Bronchial epithelial cell (primary cell): ENCODE results near the gene GPR37L1. TPM values are rescaled to one million over a fixed set of nuclear protein-coding genes. Genes with fewer than 3 reads are reported as not detected.
"Not testable (repeated sequence)": the region's sequence is repeated elsewhere in the genome, so short reads cannot be mapped to it uniquely, and the experiment has no call there.

ENCODE experiments used
- DNase-seq: peaks from one replicate; pipeline ENCODE4 v3.0.0-alpha.2; 2010; ENCODE audit warnings: low read depth
- FAIRE-seq: peaks from 2 replicates; lab custom pipeline; 2011; peaks lifted over from hg19 to GRCh38; lab: Jason Lieb, UNC
- H3K27me3 ChIP-seq: 2 replicates; pipeline ENCODE4 v1.5.1; 2011; ENCODE audit warnings: low read length; ENCODE audit not compliant: control insufficient read depth, insufficient read depth
- H3K36me3 ChIP-seq: 2 replicates; pipeline ENCODE4 v1.5.1; 2011; ENCODE audit warnings: low read length; ENCODE audit not compliant: control insufficient read depth, insufficient read depth
- H3K4me3 ChIP-seq: 2 replicates; pipeline ENCODE4 v1.5.1; 2011; ENCODE audit warnings: mild to moderate bottlenecking, low read depth, low read length, control low read depth
- total RNA-seq: library from RNA; depleted of rRNA; stranded (reverse); fragments of >200 nt; gene quantifications from 2 replicates; pipeline ENCODE4 v1.2.1, GENCODE V29; 2014
- TF ChIP-seq, protein P1 (sequence below): IDR thresholded peaks from 2 replicates; pipeline ENCODE4 v1.5.1; 2011; ENCODE audit warnings: mild to moderate bottlenecking, moderate library complexity, low read length, control low read depth, inconsistent platforms; ENCODE audit not compliant: insufficient read depth, severe bottlenecking

GPR37L1 gene
- total RNA-seq, 1 donor from 2014 or later, result not detected

DNA sequence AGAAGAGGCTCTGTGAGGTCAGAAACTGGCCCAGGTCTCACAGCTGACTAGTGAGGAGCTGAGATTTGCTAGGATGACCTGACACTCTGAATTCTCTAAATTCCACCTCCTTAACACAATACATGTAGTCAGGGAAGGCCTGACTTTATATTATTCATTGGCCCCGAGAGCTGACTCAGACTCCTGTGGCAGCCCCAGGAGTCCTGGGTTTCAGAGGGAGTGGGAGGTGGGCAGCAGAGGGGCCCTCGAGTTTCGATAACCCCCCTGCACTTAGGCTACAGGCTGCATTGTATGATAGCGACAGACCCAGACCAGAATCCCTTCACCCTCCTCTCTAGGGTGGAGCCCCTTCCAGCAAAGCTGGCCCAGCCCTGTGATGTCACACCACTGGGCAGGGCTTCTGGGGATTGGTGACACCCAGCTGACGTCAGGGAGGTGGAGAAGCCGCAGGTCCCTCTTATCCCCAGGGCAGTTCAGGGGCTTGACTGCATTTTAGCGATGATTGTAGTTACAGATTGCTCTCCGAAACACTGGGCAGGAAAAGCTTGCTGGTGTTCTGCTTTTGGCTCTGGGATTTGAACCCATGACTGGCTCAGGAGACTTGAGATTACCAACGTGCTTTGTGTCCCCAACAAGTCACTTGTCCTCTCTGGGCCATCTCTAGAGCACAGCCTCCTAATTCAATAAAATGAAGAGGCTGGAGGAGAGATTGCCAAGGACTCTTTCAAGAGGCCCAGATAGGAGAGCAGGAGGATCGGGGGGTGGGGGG lies 17.0 kb upstream of the GPR37L1 start:
- Histone ChIP-seq H3K27me3 (peaks cover 2% of the 10 kb centered on the region), H3K36me3 (no peaks in the 10 kb centered on the region), H3K4me3 (no peak overlapping the region)
- FAIRE-seq (no peak), DNase-seq (peak; percentile 69)
- TF ChIP-seq, protein P1, sequence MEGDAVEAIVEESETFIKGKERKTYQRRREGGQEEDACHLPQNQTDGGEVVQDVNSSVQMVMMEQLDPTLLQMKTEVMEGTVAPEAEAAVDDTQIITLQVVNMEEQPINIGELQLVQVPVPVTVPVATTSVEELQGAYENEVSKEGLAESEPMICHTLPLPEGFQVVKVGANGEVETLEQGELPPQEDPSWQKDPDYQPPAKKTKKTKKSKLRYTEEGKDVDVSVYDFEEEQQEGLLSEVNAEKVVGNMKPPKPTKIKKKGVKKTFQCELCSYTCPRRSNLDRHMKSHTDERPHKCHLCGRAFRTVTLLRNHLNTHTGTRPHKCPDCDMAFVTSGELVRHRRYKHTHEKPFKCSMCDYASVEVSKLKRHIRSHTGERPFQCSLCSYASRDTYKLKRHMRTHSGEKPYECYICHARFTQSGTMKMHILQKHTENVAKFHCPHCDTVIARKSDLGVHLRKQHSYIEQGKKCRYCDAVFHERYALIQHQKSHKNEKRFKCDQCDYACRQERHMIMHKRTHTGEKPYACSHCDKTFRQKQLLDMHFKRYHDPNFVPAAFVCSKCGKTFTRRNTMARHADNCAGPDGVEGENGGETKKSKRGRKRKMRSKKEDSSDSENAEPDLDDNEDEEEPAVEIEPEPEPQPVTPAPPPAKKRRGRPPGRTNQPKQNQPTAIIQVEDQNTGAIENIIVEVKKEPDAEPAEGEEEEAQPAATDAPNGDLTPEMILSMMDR, result no peak

GRCh38 chr1:202106340-202107254 lies 16.1 kb upstream of the GPR37L1 start:
- DNase-seq, result no peak

GRCh38 chr1:202107321-202107761 lies 15.4 kb upstream of the GPR37L1 start:
- TF ChIP-seq, protein P1, result no peak
- Histone ChIP-seq H3K27me3 (peaks cover 2% of the 10 kb centered on the region), H3K4me3 (no peak overlapping the region), H3K36me3 (no peaks in the 10 kb centered on the region)
- FAIRE-seq (no peak), DNase-seq (no peak)

More at GRCh38 chr1:202106340-202107254, 16.1 kb upstream of the GPR37L1 start:
- no peak for FAIRE-seq
- H3K4me3 ChIP-seq, result no peak overlapping the region
- TF ChIP-seq, protein P1, result no peak
- no peaks in the 10 kb centered on the region for H3K36me3 ChIP-seq
- peaks cover 2% of the 10 kb centered on the region for H3K27me3 ChIP-seq

DNA sequence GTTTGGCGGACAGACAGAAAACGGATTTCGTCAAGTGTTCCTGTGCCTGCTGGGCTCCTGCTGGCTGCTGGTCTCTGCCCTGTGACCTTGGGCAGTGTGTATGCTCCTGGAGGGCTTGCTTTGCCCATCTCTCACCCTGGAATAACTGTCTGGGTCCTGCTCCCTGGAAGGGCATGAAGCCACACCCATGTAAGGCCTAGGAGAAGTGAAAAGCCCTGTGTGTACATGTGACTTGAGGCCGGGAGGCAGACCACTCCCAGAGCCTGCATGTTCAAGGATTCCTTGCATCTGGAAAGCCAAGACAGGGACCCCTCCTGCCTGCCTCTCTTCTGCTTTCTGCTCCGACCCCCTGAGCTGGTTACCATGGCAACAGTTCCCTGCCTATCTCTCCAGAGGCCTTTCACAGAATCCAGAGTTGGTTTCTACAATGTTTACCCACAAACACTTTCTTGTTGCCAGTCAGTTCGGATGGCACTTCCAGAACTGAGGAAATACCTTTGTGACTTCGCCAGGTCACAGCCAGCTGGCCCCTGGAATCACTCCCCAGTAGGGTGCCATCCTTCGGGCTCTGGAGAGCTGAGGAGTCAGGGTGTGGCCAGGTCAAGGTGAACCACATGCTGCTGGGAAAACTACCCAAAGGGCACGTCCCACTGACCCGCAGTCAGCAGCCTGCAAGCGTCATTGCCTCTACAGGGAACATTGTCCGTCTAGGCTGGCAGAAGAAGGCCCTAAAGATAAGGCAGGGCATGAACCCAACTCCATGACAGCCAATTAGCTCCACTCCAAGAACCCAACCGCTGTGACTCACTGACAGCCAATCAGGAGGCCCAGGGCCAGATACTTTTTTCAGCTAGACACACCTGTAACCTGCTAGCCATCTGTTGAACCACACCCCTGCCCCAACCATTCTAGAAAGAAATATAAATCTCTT lies 14.7 kb upstream of the GPR37L1 start:
- TF ChIP-seq, protein P1, result no peak
- Histone ChIP-seq H3K4me3 (no peak overlapping the region), H3K27me3 (peaks cover 2% of the 10 kb centered on the region), H3K36me3 (no peaks in the 10 kb centered on the region)
- DNase-seq (peak; percentile 55), FAIRE-seq (no peak)

GRCh38 chr1:202110977-202111376 lies 11.7 kb upstream of the GPR37L1 start:
- H3K4me3 ChIP-seq, result no peak overlapping the region
- TF ChIP-seq, protein P1, result no peak
- H3K27me3 ChIP-seq, result peaks cover 2% of the 10 kb centered on the region
- DNase-seq (no peak), FAIRE-seq (no peak)
- H3K36me3 ChIP-seq, result no peaks in the 10 kb centered on the region

DNA sequence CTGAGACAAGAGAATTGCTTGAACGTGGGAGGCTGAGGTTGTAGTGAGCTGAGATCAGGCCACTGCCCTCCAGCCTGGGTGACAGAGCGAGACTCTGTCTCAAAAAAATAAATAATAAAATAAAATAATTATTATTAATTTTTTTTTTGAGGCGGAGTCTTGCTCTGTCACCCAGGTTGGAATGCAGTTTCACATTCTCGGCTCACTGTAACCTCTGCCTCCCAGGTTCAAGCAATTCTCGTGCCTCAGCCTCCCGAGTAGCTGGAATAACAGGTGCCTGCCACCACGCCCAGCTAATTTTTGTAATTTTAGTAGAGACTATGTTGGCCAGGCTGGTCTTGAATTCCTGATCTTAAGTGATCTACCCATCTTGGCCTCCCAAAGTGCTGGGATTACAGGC lies 11.1 kb upstream of the GPR37L1 start:
- not testable (repeated sequence) for H3K27me3 ChIP-seq, H3K36me3 ChIP-seq, DNase-seq, FAIRE-seq, H3K4me3 ChIP-seq
